ENCODE measurements around the gene EMID1. TPM values are rescaled to one million over a fixed set of nuclear protein-coding genes. Genes with fewer than 3 reads are reported as not detected.

EMID1 gene
- total RNA-seq, 4 donors from 2014 or later = 2.8 to 4.8 (median 3.6) TPM

GRCh38 chr22:29306175-29306834, 100.6 kb downstream of the EMID1 start, which contains the start of gene GAS2L1:
Gene GAS2L1, plus strand, starts transcription at chr22:29306650. Its CDS starts 1,456 bp downstream, at chr22:29308106.
- DNase-seq (ENCODE audit: low spot score in 2 of 2) = peak; percentile 83 to 97
- TF ChIP-seq POLR2A (IDR thresholded peaks at IDR 0.05) (no peak), CTCF (IDR thresholded peaks at IDR 0.05) (no peak)
- H3K4me3 ChIP-seq (ENCODE audit: low read depth, poor library complexity, severe bottlenecking) = peak within 1 kb of the TSS; percentile 73
- intact Hi-C loops (cut with DNase I; ENCODE audit: low total_unique reads) = no loop called here
- 0 to 1% methylated on average over 17 to 37 of the region's 40 CpGs for WGBS, 2 donors

DNA sequence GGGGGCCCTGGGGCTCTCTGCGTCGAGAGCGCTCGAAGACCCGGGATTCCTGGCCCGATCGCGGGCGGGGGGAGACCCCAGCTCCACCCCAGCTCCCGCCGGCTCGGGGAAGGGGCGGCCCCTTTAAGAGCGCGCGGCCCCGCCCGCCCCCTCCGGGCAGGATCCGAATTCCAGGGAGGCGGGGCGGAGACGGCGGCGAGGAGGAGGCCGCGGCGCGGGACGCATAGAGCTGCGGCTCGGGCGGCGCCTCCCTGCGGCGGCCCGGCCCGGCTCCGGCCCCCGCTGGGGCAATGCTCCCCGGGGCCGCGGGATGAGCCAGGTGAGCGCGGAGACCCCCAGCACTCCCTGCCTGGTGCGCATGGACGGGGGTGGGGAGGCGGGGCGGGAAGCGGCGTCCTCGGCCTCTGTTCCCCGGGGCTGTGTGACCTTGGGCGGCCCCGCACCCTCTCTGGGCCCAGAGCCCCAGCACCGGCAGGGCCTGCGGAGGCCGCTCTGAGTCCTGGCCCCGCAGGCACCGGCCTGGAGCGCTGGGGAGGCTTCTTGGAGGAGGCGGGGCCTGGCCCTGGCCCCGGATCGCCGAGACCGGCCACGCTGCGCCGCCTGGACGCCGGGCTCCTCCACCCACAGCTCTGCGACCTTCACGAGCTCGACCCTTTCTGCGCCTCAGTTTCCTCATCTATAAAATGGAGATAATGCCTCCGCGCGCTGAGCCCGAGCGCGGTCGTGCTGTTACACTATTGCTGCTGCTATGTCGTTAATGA, 101.3 kb downstream of the EMID1 start:
- H3K4me3 ChIP-seq (ENCODE audit: low read depth, poor library complexity, severe bottlenecking) = peak overlapping the region; percentile 73
- intact Hi-C loops (cut with DNase I; ENCODE audit: low total_unique reads) = no loop called here
- TF ChIP-seq CTCF (IDR thresholded peaks at IDR 0.05) (no peak), POLR2A (IDR thresholded peaks at IDR 0.05) (no peak)
- 0 to 29% methylated on average over 8 to 11 of the region's 83 CpGs for WGBS, 2 donors
- DNase-seq (ENCODE audit: low spot score in 2 of 2) = peak; percentile 66 to 96

DNA sequence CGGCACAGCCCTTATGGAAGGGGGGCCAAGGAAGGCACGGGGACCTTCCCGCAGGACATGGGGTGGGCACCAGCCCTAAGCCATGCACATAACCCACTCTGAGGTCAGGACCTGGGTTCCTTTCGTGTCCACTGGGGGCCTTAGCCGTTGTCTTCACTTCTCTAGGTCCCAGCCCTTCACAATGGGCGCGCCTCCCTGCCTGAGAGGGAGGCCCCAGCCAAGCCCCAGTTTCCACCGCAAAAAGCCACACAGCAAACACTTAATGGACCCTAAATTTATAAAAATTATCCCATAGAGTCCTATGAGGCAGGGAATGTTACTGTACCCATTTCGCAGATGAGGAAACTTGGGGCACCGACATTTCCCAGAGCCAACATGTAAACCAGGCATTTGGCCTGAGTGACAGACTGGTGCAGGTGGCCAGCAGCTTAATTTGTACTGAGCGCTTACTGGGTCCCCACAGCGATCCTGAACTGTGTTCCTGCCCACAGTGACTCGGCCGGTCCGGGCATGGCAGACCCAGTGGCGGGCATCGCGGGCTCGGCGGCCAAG, 102.0 kb downstream of the EMID1 start:
- DNase-seq (ENCODE audit: low spot score in 2 of 2) = no peak
- intact Hi-C loops (cut with DNase I; ENCODE audit: low total_unique reads) = no loop called here
- peak overlapping the region; percentile 73 for H3K4me3 ChIP-seq (ENCODE audit: low read depth, poor library complexity, severe bottlenecking)
- TF ChIP-seq CTCF (IDR thresholded peaks at IDR 0.05) (no peak), POLR2A (IDR thresholded peaks at IDR 0.05) (no peak)
- WGBS, 2 donors = 25 to 42% methylated on average over 19 to 20 of the region's 20 CpGs

GRCh38 chr22:29308148-29308790, 102.6 kb downstream of the EMID1 start:
- intact Hi-C loops (cut with DNase I; ENCODE audit: low total_unique reads) = no loop called here
- H3K4me3 ChIP-seq (ENCODE audit: low read depth, poor library complexity, severe bottlenecking) = no peak overlapping the region
- no peak for TF ChIP-seq POLR2A (IDR thresholded peaks at IDR 0.05)
- TF ChIP-seq CTCF (IDR thresholded peaks at IDR 0.05) = no peak
- 32 to 34% methylated on average over 12 to 28 of the region's 50 CpGs for WGBS, 2 donors
- no peak for DNase-seq (ENCODE audit: low spot score in 2 of 2)

DNA sequence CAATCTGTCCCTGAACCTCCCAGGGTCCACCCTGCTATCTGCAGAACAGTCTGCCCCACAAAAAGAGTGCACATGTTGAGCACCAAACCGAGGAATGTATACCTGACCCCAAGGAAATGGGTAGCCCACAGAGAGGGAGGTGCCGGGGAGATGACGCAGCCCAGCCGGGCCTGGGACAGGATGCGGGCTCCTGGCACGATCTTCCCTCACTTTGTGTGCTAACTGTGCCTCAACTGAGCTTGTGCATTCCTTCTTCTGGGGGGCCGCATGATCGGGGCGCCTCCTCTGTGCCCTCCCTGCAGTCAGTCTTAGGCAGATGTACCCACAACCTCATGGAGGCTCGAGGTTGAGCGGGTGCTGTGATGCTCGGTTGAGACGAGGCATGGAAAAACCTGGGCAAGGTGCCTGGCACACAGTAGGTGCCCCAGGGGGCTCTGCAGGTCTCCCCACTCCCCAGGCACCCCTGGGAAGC, 103.1 kb downstream of the EMID1 start:
- no peak overlapping the region for H3K4me3 ChIP-seq (ENCODE audit: low read depth, poor library complexity, severe bottlenecking)
- WGBS, 2 donors = 29 to 34% methylated on average over 13 of the region's 13 CpGs
- TF ChIP-seq CTCF (IDR thresholded peaks at IDR 0.05) = no peak
- no peak for DNase-seq (ENCODE audit: low spot score in 2 of 2)
- intact Hi-C loops (cut with DNase I; ENCODE audit: low total_unique reads) = no loop called here

Other genes starting within 250 kb of the EMID1 start
- gene C22orf31, start 144.1 kb upstream of the EMID1 start, total RNA-seq = under 1 TPM in 1 of 4 donors, not detected in 3; 0.52 TPM
- gene KREMEN1, start 132.9 kb upstream of the EMID1 start, total RNA-seq = 10 to 100 TPM; 28.8 to 52.0 (median 48.0) TPM
- gene RHBDD3, start 62.1 kb downstream of the EMID1 start, total RNA-seq = 10 to 100 TPM in 3 of 4 donors, 1 to 10 TPM in 1; 8.9 to 24.1 (median 20.5) TPM
- gene EWSR1, start 62.4 kb downstream of the EMID1 start, total RNA-seq = 100 to 1,000 TPM; 128 to 169 (median 149) TPM
- 10 to 100 TPM; 58.0 to 75.0 (median 67.8) TPM for gene GAS2L1, start 100.8 kb downstream of the EMID1 start, total RNA-seq
- 1 to 10 TPM in 2 of 4 donors, under 1 TPM in 2; 0.17 to 2.9 (median 0.80) TPM for gene RASL10A, start 109.8 kb downstream of the EMID1 start, total RNA-seq
- 10 to 100 TPM; 65.4 to 95.5 (median 79.0) TPM for gene AP1B1, start 182.7 kb downstream of the EMID1 start, total RNA-seq
- gene RFPL1, start 232.7 kb downstream of the EMID1 start, total RNA-seq = not detected